ENCODE measurements around the gene CAPN9. TPM values are rescaled to one million over a fixed set of nuclear protein-coding genes. Genes with fewer than 3 reads are reported as not detected.

Gene CAPN9
- total RNA-seq, 6 experiments from 2014 or later, result not detected

DNA sequence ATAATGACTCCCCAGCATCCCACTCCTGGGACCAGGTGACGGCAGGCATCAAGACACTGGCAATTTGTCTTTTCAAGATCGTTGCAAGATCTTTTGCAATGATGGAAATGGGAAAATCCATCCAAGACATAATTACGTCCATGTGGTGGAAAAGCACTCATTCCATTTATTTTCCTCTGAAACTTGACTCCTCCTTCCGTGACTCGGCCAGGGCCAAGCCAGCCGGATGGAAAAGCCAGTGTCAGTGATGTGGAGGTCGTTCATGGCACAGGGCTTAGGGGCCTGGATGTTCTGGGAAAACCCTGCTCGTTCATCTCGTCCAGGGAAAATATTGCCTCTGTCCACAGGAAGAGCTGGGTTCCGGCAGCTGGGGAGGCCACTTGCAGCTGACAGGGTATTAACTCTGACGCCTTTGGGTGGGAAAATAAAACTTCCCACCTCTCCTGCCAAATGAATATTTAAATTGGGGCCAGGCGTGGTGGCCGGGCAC lies 74.9 kb downstream of the CAPN9 start:
- Mint-ChIP-seq H3K27ac (no peak overlapping the region), H3K36me3 (ENCODE audit: low read depth) (no peaks in the 10 kb centered on the region; the same call in 1 of the 2 replicates), H3K9me3 (no peaks in the 10 kb centered on the region), H3K4me1 (ENCODE audit: low read depth) (peaks cover 58% of the 10 kb centered on the region), H3K27me3 (ENCODE audit: insufficient read depth) (peaks cover 1% of the 10 kb centered on the region; the same call in 1 of the 2 replicates), H3K4me3 (no peak overlapping the region)
- DNase-seq, result no peak
- TF ChIP-seq, protein P1, sequence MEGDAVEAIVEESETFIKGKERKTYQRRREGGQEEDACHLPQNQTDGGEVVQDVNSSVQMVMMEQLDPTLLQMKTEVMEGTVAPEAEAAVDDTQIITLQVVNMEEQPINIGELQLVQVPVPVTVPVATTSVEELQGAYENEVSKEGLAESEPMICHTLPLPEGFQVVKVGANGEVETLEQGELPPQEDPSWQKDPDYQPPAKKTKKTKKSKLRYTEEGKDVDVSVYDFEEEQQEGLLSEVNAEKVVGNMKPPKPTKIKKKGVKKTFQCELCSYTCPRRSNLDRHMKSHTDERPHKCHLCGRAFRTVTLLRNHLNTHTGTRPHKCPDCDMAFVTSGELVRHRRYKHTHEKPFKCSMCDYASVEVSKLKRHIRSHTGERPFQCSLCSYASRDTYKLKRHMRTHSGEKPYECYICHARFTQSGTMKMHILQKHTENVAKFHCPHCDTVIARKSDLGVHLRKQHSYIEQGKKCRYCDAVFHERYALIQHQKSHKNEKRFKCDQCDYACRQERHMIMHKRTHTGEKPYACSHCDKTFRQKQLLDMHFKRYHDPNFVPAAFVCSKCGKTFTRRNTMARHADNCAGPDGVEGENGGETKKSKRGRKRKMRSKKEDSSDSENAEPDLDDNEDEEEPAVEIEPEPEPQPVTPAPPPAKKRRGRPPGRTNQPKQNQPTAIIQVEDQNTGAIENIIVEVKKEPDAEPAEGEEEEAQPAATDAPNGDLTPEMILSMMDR (IDR thresholded peaks at IDR 0.05), result no peak

DNA sequence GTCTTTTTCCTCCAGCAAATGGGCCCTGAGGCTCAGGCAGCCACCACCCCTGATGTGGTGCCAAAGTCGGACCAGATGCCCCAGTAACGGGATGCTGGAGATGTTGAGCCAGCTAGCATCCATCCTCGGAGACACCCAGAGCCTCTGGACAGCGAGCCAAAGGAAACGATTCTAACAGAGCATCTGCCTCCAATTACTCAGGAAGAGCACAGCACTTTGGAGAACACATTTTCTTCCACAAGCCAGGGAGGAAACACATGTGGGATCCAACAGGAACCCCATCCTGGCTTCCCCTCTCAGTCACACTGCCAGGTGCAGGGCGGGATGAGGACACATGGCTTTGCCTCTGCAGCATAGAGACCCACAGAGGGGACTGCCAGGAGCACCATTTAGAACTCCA lies 76.2 kb downstream of the CAPN9 start:
- no peaks in the 10 kb centered on the region; the same call in 1 of the 2 replicates for H3K27me3 Mint-ChIP-seq (ENCODE audit: insufficient read depth)
- H3K9me3 Mint-ChIP-seq, result no peaks in the 10 kb centered on the region
- TF ChIP-seq, protein P1 (IDR thresholded peaks at IDR 0.05), result no peak
- DNase-seq, result no peak
- H3K4me1 Mint-ChIP-seq (ENCODE audit: low read depth), result peaks cover 71% of the 10 kb centered on the region
- no peak overlapping the region for H3K4me3 Mint-ChIP-seq
- peak overlapping the region; percentile 97 for H3K27ac Mint-ChIP-seq
- H3K36me3 Mint-ChIP-seq (ENCODE audit: low read depth), result no peaks in the 10 kb centered on the region

DNA sequence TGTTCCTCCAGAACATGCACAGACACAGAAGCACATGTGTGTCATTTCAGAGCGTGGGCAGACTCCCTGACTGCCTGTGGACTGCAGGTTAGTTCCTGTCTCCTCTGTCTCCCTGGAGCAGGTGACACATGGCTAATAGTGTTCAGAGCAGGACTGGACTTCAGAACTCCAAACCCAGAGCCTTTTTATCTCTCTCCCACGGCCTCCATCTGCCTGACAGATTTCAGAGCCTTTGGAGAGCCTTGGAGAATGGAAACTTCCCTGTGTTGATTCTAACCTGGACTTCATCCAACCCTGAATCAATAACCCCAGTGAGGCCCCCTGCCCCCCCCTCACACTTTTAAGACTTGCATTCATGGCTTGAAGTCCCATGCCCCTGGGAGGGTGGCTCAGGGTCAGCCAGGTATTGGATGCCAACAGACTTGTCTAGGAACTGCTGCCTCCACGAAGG lies 76.8 kb downstream of the CAPN9 start:
- no peaks in the 10 kb centered on the region for H3K36me3 Mint-ChIP-seq (ENCODE audit: low read depth)
- H3K4me1 Mint-ChIP-seq (ENCODE audit: low read depth), result peaks cover 71% of the 10 kb centered on the region
- no peaks in the 10 kb centered on the region; the same call in 1 of the 2 replicates for H3K27me3 Mint-ChIP-seq (ENCODE audit: insufficient read depth)
- no peak for DNase-seq
- peak overlapping the region; percentile 97 for H3K27ac Mint-ChIP-seq
- peak overlapping the region; percentile 80; the same call in 1 of the 2 replicates for H3K4me3 Mint-ChIP-seq
- no peaks in the 10 kb centered on the region for H3K9me3 Mint-ChIP-seq
- TF ChIP-seq, protein P1 (IDR thresholded peaks at IDR 0.05), result no peak

DNA sequence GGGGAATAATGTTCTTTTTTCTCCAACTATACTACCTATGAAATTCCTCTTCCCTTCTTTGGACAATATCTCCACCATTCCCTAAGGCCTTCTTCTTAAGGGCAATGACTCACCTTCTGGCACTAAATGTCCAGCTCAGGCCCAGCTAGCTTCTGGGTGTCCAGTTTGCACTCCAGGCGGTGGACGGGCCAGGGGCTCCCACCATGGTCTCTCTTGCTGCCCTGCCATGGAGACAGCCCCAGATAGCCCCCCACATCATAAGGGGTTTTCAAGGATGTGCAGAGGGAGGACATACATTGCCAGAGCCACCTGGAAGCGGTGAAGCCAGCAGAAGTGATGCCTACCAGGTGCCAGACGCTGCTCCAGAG lies 77.3 kb downstream of the CAPN9 start:
- H3K9me3 Mint-ChIP-seq, result no peaks in the 10 kb centered on the region
- TF ChIP-seq, protein P1 (IDR thresholded peaks at IDR 0.05), result no peak
- H3K4me1 Mint-ChIP-seq (ENCODE audit: low read depth), result peaks cover 71% of the 10 kb centered on the region
- no peaks in the 10 kb centered on the region; the same call in 1 of the 2 replicates for H3K27me3 Mint-ChIP-seq (ENCODE audit: insufficient read depth)
- H3K4me3 Mint-ChIP-seq, result peak overlapping the region; percentile 80
- no peaks in the 10 kb centered on the region for H3K36me3 Mint-ChIP-seq (ENCODE audit: low read depth)
- peak overlapping the region; percentile 97 for H3K27ac Mint-ChIP-seq
- peak; percentile 37 for DNase-seq

DNA sequence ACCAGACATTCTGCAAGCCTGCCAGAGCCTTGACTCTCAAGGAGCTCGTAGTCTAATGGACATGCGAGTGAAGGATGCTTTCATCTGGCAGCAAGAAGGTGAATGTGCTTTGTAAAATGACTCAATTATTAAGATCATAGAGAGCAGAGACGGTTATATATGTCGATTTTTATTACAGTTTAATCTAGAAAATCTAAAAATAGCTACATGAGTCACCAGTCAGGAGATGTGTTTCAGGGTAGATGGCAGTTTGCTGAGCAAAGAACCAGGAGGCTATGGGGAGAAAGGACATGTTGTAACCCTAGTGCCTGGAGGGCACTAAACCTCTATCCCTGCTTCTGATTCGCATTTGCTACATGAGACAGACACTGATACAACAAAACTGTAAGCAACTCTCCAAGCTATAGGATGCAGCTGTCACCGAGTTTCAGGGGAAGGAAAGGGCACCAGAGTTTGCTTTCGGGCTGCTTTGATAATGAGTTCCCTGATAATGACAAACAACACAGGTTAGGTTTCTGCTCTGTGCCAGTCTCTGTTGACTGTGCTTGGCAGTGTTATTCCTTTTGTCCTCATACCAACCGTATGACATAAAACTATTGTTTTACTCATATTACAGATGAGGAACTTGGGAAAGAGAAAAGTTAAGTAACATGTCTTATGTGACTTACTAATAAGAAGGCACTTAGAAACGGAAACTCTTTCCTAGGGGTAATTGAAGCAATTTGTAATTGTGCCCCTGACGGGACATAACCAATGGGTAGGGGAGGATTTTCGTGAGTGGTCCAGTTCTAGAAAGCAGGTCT lies 77.9 kb downstream of the CAPN9 start:
- TF ChIP-seq, protein P1 (IDR thresholded peaks at IDR 0.05), result no peak

More for the DNA sequence above, 77.9 kb downstream of the CAPN9 start:
- DNase-seq, result peak; percentile 92
- H3K9me3 Mint-ChIP-seq, result no peaks in the 10 kb centered on the region
- peaks cover 71% of the 10 kb centered on the region for H3K4me1 Mint-ChIP-seq (ENCODE audit: low read depth)
- peak overlapping the region; percentile 80 for H3K4me3 Mint-ChIP-seq
- no peaks in the 10 kb centered on the region; the same call in 1 of the 2 replicates for H3K27me3 Mint-ChIP-seq (ENCODE audit: insufficient read depth)
- H3K27ac Mint-ChIP-seq, result peak overlapping the region; percentile 97
- no peaks in the 10 kb centered on the region for H3K36me3 Mint-ChIP-seq (ENCODE audit: low read depth)

Data from HFFc6 (cell line).